Activated CD8-positive, alpha-beta memory T cell treated with anti-CD3 and anti-CD28 coated beads for 48 hours (primary cell): Measurements from ENCODE around the gene PRPF40A.

ENCODE experiments used
- DNase-seq, 3 experiments: peaks; one replicate each; pipeline ENCODE4 v3.0.0-alpha.2; 2020; ENCODE audit warnings: low read depth in 2 of 3, low spot score in 2 of 3

PRPF40A gene

GRCh38 chr2:152718076-152718908 is 1.0 kb upstream of the PRPF40A start, which contains the start of gene ARL6IP6:
Gene ARL6IP6, plus strand, starts transcription at chr2:152718620. Its CDS starts 5 bp downstream, at chr2:152718625.
- peak; percentile 75 to 85 (median 80) for DNase-seq

GRCh38 chr2:152716805-152717227 is 445 bp downstream of the PRPF40A start:
- DNase-seq = peak in 1 of 3 experiments; percentile 12

- no peak for DNase-seq
Measured at GRCh38 chr2:152715854-152716428, 1.3 kb downstream of the PRPF40A start.

- no peak for DNase-seq
Measured at GRCh38 chr2:152715112-152715511, 2.1 kb downstream of the PRPF40A start.

- no peak for DNase-seq
Measured at GRCh38 chr2:152710713-152711112, 6.5 kb downstream of the PRPF40A start.

GRCh38 chr2:152708742-152709141 is 8.5 kb downstream of the PRPF40A start:
- DNase-seq = no peak

GRCh38 chr2:152706477-152707021 is 10.7 kb downstream of the PRPF40A start:
- DNase-seq = no peak

GRCh38 chr2:152701198-152701597 is 16.1 kb downstream of the PRPF40A start:
- no peak for DNase-seq

- no peak for DNase-seq
Measured at GRCh38 chr2:152696476-152696875, 20.8 kb downstream of the PRPF40A start.

- DNase-seq = no peak
Measured at GRCh38 chr2:152695763-152696162, 21.5 kb downstream of the PRPF40A start.

- no peak for DNase-seq
Measured at GRCh38 chr2:152694161-152694661, 23.1 kb downstream of the PRPF40A start.

- DNase-seq = no peak
Measured at GRCh38 chr2:152693033-152693432, 24.2 kb downstream of the PRPF40A start.

- no peak for DNase-seq
Measured at GRCh38 chr2:152686321-152686720, 30.9 kb downstream of the PRPF40A start.

- no peak for DNase-seq
Measured at GRCh38 chr2:152683400-152683799, 33.9 kb downstream of the PRPF40A start.

- DNase-seq = no peak
Measured at GRCh38 chr2:152682663-152683062, 34.6 kb downstream of the PRPF40A start.

- DNase-seq = no peak
Measured at GRCh38 chr2:152678808-152679207, 38.5 kb downstream of the PRPF40A start.

- DNase-seq = no peak
Measured at GRCh38 chr2:152676461-152676860, 40.8 kb downstream of the PRPF40A start.

- no peak for DNase-seq
Measured at GRCh38 chr2:152674334-152674733, 42.9 kb downstream of the PRPF40A start.

GRCh38 chr2:152664725-152665124 is 52.5 kb downstream of the PRPF40A start:
- no peak for DNase-seq

- DNase-seq = no peak
Measured at GRCh38 chr2:152661076-152661475, 56.2 kb downstream of the PRPF40A start.

GRCh38 chr2:152658221-152658620 is 59.0 kb downstream of the PRPF40A start:
- DNase-seq = no peak

GRCh38 chr2:152657043-152657442 is 60.2 kb downstream of the PRPF40A start:
- DNase-seq = no peak
